Peyer's patch (tissue), 4 donors: ENCODE measurements around the gene RMC1. TPM values are rescaled to one million over a fixed set of nuclear protein-coding genes. Genes with fewer than 3 reads are reported as not detected.
A peak's percentile ranks its signal among the peaks of the same experiment; 100 is the strongest.
"Not testable (repeated sequence)": the region's sequence is repeated elsewhere in the genome, so short reads cannot be mapped to it uniquely, and the experiment has no call there.

Experiments
- DNase-seq, 3 donors: peaks; one replicate each; pipeline ENCODE4 v3.0.0-alpha.2; 2017 to 2019
- H3K27ac ChIP-seq, 4 donors: fragments of 200-600 bp; sonication (generic); one replicate each; pipeline ENCODE4 v1.5.1; 2016 to 2019
- H3K27me3 ChIP-seq, 2 donors: fragments of 200-600 bp; sonication (generic); one replicate each; pipeline ENCODE4 v1.5.1; 2019
- H3K36me3 ChIP-seq, 3 donors: fragments of 200-600 bp; sonication (generic); one replicate each; pipeline ENCODE4 v1.5.1; 2016 to 2019
- H3K4me1 ChIP-seq, 4 donors: fragments of 200-600 bp; sonication (generic); one replicate each; pipeline ENCODE4 v1.5.1; 2016 to 2019
- H3K4me3 ChIP-seq, 4 donors: fragments of 200-600 bp; sonication (generic); 1 replicate in 3 of 4; 2 replicates in 1 of 4; pipeline ENCODE4 v1.5.1; 2016 to 2019; ENCODE audit warnings: mild to moderate bottlenecking in 1 of 4
- H3K9me3 ChIP-seq, 4 donors: fragments of 200-600 bp; sonication (generic); one replicate each; pipeline ENCODE4 v1.5.1; 2016 to 2019; ENCODE audit warnings: mild to moderate bottlenecking in 1 of 4
- POLR2A ChIP-seq, 2 donors: fragments of 450-650 bp; IDR thresholded peaks; one replicate each; pipeline ENCODE4 v1.5.1; 2017; ENCODE audit warnings: antibody characterized with exemption in 2 of 2, mild to moderate bottlenecking in 2 of 2, moderate library complexity in 2 of 2
- total RNA-seq, 4 donors: library from RNA; depleted of rRNA; stranded (reverse); fragments of >200 nt; gene quantifications; one replicate each; pipeline ENCODE4 v1.1.0, GENCODE V29; 2016
- TF ChIP-seq, protein P1 (sequence below), 6 experiments: fragments of 450-650 bp in 4 of 6; fragments of 200-600 bp in 2 of 6; sonication (generic) in 1 of 6; IDR thresholded peaks; one replicate each; pipeline ENCODE4 v1.5.1; 2017 to 2019; ENCODE audit warnings: antibody characterized with exemption in 6 of 6, mild to moderate bottlenecking in 3 of 6, moderate library complexity in 1 of 6

The RMC1 gene
- total RNA-seq, 4 donors from 2014 or later, result 15.7 to 42.2 (median 33.9) TPM

DNA sequence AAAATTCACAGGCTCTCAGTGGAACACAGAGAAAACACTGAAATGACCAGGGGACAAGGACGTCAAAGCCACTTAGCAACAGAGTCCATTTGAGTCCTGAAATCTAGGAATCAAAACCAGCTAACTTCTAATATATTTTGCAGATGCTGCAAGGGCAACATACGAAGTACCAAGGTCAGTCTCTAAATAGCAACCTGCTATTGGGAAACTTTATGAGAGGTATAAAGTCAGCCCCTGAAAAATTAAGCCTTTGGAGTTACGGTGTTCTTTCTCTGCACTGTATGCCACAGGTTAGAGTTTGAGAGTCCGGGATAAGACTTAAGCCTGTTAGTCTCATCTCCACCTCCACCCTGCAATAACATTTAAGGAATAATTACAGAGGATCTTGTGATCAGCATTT, 69.7 kb downstream of the RMC1 start:
- H3K36me3 ChIP-seq, result peaks cover 0 to 51% (median 0%) of the 10 kb centered on the region in 3 donors
- no peak for TF ChIP-seq POLR2A (IDR thresholded peaks at IDR 0.05)
- TF ChIP-seq, protein P1, sequence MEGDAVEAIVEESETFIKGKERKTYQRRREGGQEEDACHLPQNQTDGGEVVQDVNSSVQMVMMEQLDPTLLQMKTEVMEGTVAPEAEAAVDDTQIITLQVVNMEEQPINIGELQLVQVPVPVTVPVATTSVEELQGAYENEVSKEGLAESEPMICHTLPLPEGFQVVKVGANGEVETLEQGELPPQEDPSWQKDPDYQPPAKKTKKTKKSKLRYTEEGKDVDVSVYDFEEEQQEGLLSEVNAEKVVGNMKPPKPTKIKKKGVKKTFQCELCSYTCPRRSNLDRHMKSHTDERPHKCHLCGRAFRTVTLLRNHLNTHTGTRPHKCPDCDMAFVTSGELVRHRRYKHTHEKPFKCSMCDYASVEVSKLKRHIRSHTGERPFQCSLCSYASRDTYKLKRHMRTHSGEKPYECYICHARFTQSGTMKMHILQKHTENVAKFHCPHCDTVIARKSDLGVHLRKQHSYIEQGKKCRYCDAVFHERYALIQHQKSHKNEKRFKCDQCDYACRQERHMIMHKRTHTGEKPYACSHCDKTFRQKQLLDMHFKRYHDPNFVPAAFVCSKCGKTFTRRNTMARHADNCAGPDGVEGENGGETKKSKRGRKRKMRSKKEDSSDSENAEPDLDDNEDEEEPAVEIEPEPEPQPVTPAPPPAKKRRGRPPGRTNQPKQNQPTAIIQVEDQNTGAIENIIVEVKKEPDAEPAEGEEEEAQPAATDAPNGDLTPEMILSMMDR (IDR thresholded peaks at IDR 0.05), result no peak

DNA sequence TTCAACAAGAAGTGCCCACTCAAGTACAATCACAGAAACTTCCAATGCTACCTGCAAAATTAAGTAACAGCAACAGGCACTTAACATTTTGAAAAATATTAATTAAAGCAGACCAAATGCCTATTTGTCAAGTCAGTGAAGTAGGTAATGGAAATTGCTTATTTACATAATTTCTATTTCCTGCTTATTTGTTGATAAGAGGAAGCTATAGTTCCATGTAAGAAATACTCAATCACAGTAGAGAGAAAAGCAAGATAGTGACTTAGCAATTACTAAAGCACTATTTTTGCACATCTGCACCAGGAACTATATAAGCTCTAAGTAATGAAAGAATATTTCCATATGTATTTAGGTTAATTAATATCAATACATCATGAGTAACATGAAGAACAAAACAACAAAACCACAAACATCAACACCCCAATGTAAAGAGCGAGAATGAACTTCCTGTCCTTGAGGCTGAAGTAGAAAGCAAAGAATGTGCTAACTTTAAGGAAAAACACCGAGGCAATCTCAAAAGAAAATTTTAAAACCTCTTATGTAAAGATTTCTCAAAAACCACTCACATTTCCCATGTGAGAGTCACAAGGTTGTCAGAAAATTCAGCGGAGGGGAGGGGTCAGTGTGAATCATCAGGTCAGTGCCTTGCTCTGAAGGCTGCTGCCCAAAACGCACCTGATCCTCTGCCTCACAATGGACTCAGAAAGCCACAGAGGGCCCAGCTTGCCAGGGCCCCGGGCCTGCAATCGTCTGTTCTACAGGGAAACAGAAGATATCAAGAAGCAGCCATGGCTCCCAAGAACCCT, 70.5 kb downstream of the RMC1 start:
- peak overlapping the region; percentile 32 to 63 (median 60) for H3K27ac ChIP-seq
- no peaks in the 10 kb centered on the region for H3K9me3 ChIP-seq
- H3K4me3 ChIP-seq, result no peak overlapping the region
- TF ChIP-seq, protein P1 (IDR thresholded peaks at IDR 0.05), result no peak
- no peak for TF ChIP-seq POLR2A (IDR thresholded peaks at IDR 0.05)
- peaks cover 0 to 44% (median 0%) of the 10 kb centered on the region in 3 donors for H3K36me3 ChIP-seq
- no peaks in the 10 kb centered on the region for H3K27me3 ChIP-seq
- peaks cover 0 to 18% (median 5%) of the 10 kb centered on the region in 4 donors for H3K4me1 ChIP-seq
- peak in 2 of 3 donors; percentile 36 to 60 for DNase-seq

More for the DNA sequence above, 69.7 kb downstream of the RMC1 start:
- peak overlapping the region; percentile 4 to 31 (median 10) for H3K27ac ChIP-seq
- H3K27me3 ChIP-seq, result no peaks in the 10 kb centered on the region
- H3K4me3 ChIP-seq, result no peak overlapping the region
- no peaks in the 10 kb centered on the region for H3K9me3 ChIP-seq
- DNase-seq, result no peak
- peaks cover 0 to 18% (median 5%) of the 10 kb centered on the region in 4 donors for H3K4me1 ChIP-seq

DNA sequence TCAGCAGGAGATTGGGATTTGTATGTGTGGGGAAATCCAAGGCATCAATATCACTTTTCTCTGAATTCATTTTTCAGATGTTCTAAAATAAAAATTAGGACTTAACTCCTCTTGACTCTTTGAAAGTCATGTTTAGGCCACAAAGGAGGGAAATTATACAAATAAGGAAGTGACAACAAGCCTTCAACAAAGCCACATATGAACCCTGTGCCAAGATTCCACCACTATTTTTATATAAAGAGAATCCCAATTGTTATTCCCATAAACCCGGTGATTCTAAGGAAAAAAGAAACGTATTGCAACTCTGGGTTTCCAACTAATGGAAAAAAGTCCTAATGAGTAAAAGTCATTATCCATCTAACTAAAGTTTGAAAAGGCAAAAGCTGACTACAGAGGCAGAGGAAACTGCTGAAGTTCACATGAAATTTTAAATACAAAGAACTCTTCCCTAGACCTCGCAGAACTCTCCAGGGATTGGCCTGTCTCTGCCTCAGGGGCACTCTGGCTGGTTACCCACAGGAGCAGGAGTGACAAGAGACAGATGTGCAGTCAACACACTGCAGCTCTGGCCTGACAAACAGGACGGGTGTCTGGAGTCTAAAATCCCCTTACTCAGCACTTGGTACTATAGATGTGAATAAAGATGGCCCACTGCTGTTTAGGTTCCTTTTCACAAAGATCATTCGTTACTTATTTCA, 71.4 kb downstream of the RMC1 start:
- no peaks in the 10 kb centered on the region for H3K9me3 ChIP-seq
- H3K27ac ChIP-seq, result peak overlapping the region; percentile 32 to 76 (median 61)
- DNase-seq, result no peak
- H3K4me1 ChIP-seq, result peaks cover 0 to 18% (median 5%) of the 10 kb centered on the region in 4 donors
- peaks cover 0 to 39% (median 0%) of the 10 kb centered on the region in 3 donors for H3K36me3 ChIP-seq
- H3K27me3 ChIP-seq, result no peaks in the 10 kb centered on the region
- no peak overlapping the region for H3K4me3 ChIP-seq
- TF ChIP-seq, protein P1 (IDR thresholded peaks at IDR 0.05), result no peak
- TF ChIP-seq POLR2A (IDR thresholded peaks at IDR 0.05), result no peak

DNA sequence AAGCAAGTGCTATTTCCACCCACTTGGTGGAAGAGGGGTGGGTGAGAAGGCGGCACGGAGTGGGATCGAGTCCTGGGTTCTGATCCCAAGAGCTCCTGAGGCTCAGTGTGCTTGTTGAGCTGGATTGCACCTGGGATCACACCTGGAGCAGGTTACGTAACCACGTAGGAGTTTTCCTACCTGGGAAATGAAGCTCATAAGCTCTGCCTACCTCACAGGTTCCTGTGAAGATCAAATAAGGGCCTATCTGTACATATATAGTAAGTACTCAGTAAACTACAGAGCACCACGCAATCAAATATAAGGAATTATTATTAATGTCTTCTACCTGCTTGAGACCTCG, 72.0 kb downstream of the RMC1 start:
- TF ChIP-seq, protein P1 (IDR thresholded peaks at IDR 0.05), result no peak
- TF ChIP-seq POLR2A (IDR thresholded peaks at IDR 0.05), result no peak
- H3K9me3 ChIP-seq, result no peaks in the 10 kb centered on the region
- H3K27me3 ChIP-seq, result no peaks in the 10 kb centered on the region
- peaks cover 0 to 38% (median 0%) of the 10 kb centered on the region in 3 donors for H3K36me3 ChIP-seq
- no peak for DNase-seq
- no peak overlapping the region for H3K4me3 ChIP-seq
- H3K27ac ChIP-seq, result peak overlapping the region; percentile 32 to 76 (median 61)
- peaks cover 0 to 18% (median 5%) of the 10 kb centered on the region in 4 donors for H3K4me1 ChIP-seq

DNA sequence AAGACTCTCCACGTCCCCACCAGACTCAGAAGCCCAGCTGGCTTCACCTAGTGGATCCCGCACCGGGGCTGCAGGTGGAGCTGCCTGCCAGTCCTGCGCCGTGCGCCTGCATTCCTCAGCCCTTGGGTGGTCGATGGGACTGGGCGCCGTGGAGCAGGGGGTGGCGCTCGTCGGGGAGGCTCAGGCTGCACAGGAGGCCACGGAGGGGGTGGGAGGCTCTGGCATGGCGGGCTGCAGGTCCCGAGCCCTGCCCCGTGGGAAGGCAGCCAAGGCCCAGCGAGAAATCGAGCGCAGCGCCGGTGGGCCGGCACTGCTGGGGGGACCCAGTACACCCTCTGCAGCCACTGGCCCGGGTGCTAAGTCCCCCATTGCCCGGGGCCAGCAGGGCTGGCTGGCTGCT, 74.2 kb downstream of the RMC1 start:
- H3K36me3 ChIP-seq, result peaks cover 0 to 20% (median 0%) of the 10 kb centered on the region in 3 donors
- not testable (repeated sequence) for DNase-seq, H3K4me3 ChIP-seq, H3K27ac ChIP-seq, H3K27me3 ChIP-seq, H3K9me3 ChIP-seq
- H3K4me1 ChIP-seq, result peaks cover 0 to 24% (median 7%) of the 10 kb centered on the region in 4 donors
